Measurements from ENCODE around the gene QDPR. TPM values are rescaled to one million over a fixed set of nuclear protein-coding genes. Genes with fewer than 3 reads are reported as not detected.

Gene QDPR
- total and polyA plus RNA-seq, 10 of the 15 experiments (the other 5 are each of a cell fraction or from before 2014, with no cell fraction given) = 3.0 to 27.7 (median 11.8) TPM

DNA sequence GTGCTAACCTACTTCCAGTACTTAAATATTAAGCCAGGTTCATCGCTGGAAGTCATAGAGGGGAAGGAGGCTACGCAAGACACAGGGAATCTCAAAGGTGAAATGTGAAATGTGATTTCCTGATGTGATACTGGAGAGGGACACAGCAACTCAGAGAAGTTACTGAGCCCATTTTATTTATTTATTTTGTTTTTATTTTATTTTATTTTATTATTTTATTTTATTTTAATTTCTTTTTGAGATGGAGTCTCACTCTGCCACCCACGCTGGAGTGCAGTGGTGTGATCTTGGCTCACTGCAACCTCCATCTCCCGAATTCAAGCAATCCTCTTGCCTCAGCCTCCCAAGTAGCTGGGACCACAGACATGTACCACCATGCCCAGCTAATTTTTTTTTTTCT is 22.8 kb upstream of the QDPR start:
- ChIA-PET POLR2A (no interaction called here), SMC1A (ENCODE audit: uncharacterized antibody, unreplicated experiment) (interaction anchor here (0.6 kb wide), 1 partner anchor 33 kb away, joined by 3 read pairs; no protein-coding TSS in a partner anchor), CTCF (no interaction called here), RAD21 (ENCODE audit: unreplicated experiment) (no interaction called here)
- no peak for FAIRE-seq
- Histone ChIP-seq H3K4me2 (ENCODE audit: control insufficient read depth, insufficient read depth) (no peak overlapping the region), H4K20me1 (ENCODE audit: control insufficient read depth, insufficient read depth) (no peaks in the 10 kb centered on the region), H3K36me3 (ENCODE audit: control insufficient read depth in 2 of 2, insufficient read depth in 2 of 2, low read length in 1 of 2) (no peaks in the 10 kb centered on the region), H3K27ac (ENCODE audit: control insufficient read depth, insufficient read depth) (no peak overlapping the region), H3K4me1 (ENCODE audit: control insufficient read depth, insufficient read depth, low read length) (no peaks in the 10 kb centered on the region), H3K27me3 (replicated peaks in 1 of 2; ENCODE audit: control insufficient read depth in 2 of 2, insufficient read depth in 2 of 2, low read length in 1 of 2) (no peaks in the 10 kb centered on the region), H3K4me3 (no peak overlapping the region), H3K79me2 (ENCODE audit: control insufficient read depth, insufficient read depth, low read length) (no peaks in the 10 kb centered on the region), H3K9me3 (replicated peaks; ENCODE audit: control insufficient read depth, insufficient read depth, low read length) (no peaks in the 10 kb centered on the region), H3K9ac (ENCODE audit: control insufficient read depth, insufficient read depth, low read length) (no peak overlapping the region), H2AFZ (ENCODE audit: control insufficient read depth, low read depth, low read length) (no peak overlapping the region)
- no TSS peak for BruUV-seq (replicated peaks)
- ATAC-seq = no peak
- in situ Hi-C loops (cut with MboI) (no loop called here), intact Hi-C loops (cut with micrococcal nuclease; ENCODE audit: unreplicated experiment) (no loop called here)
- DNase-seq (ENCODE audit: low read depth, low spot score) = no peak
- WGBS (ENCODE audit: insufficient coverage, insufficient replicate concordance, low lambda C conversion rate, missing lambda C conversion rate) = 80% methylated on average over 4 of the region's 4 CpGs
- TF ChIP-seq IRF4 (IDR thresholded peaks at IDR 0.05; ENCODE audit: low read depth, low read length) (no peak), EED (IDR thresholded peaks at IDR 0.05; ENCODE audit: low read depth) (no peak), RAD51 (IDR thresholded peaks at IDR 0.05) (no peak), SIN3A (IDR thresholded peaks at IDR 0.05; ENCODE audit: low read depth, low read length) (no peak), CBX3 (IDR thresholded peaks at IDR 0.05; ENCODE audit: borderline replicate concordance, low read depth) (no peak), POLR2AphosphoS2 (IDR thresholded peaks at IDR 0.05; ENCODE audit: low read depth, low read length) (no peak), ETV6 (conservative IDR thresholded peaks at IDR 0.05 in 1 of 2, IDR thresholded peaks at IDR 0.05 in 1 of 2; ENCODE audit: borderline replicate concordance in 1 of 2, low read depth in 1 of 2) (no peak), PML (IDR thresholded peaks at IDR 0.05; ENCODE audit: low read length) (no peak), WRNIP1 (IDR thresholded peaks at IDR 0.05; ENCODE audit: borderline replicate concordance, low read depth, low read length) (no peak), KDM1A (IDR thresholded peaks at IDR 0.05; ENCODE audit: borderline replicate concordance) (no peak), SREBF1 (IDR thresholded peaks at IDR 0.05; ENCODE audit: low read length) (no peak), SMAD5 (IDR thresholded peaks at IDR 0.05; ENCODE audit: low read depth) (no peak), SUPT20H (IDR thresholded peaks at IDR 0.05; ENCODE audit: borderline replicate concordance, control insufficient read depth, low read depth, low read length) (no peak), IKZF1 (conservative IDR thresholded peaks at IDR 0.05) (no peak), RCOR1 (conservative IDR thresholded peaks at IDR 0.05; ENCODE audit: low read depth, low read length) (no peak), ZZZ3 (IDR thresholded peaks at IDR 0.05; ENCODE audit: control insufficient read depth, insufficient read length, low read depth) (no peak), ESRRA (IDR thresholded peaks at IDR 0.05; ENCODE audit: low read length) (no peak), PAX5 (IDR thresholded peaks at IDR 0.05; ENCODE audit: borderline replicate concordance, low read depth, low read length) (no peak)
- TF ChIP-seq, protein P1, sequence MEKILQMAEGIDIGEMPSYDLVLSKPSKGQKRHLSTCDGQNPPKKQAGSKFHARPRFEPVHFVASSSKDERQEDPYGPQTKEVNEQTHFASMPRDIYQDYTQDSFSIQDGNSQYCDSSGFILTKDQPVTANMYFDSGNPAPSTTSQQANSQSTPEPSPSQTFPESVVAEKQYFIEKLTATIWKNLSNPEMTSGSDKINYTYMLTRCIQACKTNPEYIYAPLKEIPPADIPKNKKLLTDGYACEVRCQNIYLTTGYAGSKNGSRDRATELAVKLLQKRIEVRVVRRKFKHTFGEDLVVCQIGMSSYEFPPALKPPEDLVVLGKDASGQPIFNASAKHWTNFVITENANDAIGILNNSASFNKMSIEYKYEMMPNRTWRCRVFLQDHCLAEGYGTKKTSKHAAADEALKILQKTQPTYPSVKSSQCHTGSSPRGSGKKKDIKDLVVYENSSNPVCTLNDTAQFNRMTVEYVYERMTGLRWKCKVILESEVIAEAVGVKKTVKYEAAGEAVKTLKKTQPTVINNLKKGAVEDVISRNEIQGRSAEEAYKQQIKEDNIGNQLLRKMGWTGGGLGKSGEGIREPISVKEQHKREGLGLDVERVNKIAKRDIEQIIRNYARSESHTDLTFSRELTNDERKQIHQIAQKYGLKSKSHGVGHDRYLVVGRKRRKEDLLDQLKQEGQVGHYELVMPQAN (conservative IDR thresholded peaks at IDR 0.05) = no peak
